ENCODE data around the gene PRPF6.
"Not testable (repeated sequence)": the region's sequence is repeated elsewhere in the genome, so short reads cannot be mapped to it uniquely, and the experiment has no call there.

Gene PRPF6

GRCh38 chr20:63979557-63980316 is 1.2 kb upstream of the PRPF6 start, which contains the start of gene SAMD10:
TSS of gene SAMD10 (minus strand) at chr20:63979642. CDS start at chr20:63979467, 175 bp downstream.
- peak; percentile 87 for DNase-seq

GRCh38 chr20:63980317-63980805 is 571 bp upstream of the PRPF6 start:
- H3K27ac Mint-ChIP-seq = peak overlapping the region; percentile 96
- H3K9me3 Mint-ChIP-seq = no peaks in the 10 kb centered on the region
- H3K4me3 Mint-ChIP-seq = peak overlapping the region; percentile 89 to 91
- peaks cover 27 to 40% of the 10 kb centered on the region in 2 donors for H3K36me3 Mint-ChIP-seq
- H3K27me3 Mint-ChIP-seq = no peaks in the 10 kb centered on the region
- DNase-seq = no peak
- peak; percentile 22 to 27 for ATAC-seq (replicated peaks)
- H3K4me1 Mint-ChIP-seq = peaks cover 48 to 74% of the 10 kb centered on the region in 2 donors

More at GRCh38 chr20:63979557-63980316, 1.2 kb upstream of the PRPF6 start, which contains the start of gene SAMD10:
- ATAC-seq (replicated peaks) = peak; percentile 71
- no peaks in the 10 kb centered on the region for H3K27me3 Mint-ChIP-seq
- H3K4me1 Mint-ChIP-seq = peaks cover 47 to 71% of the 10 kb centered on the region in 2 donors
- H3K27ac Mint-ChIP-seq = peak within 1 kb of the TSS; percentile 96
- H3K36me3 Mint-ChIP-seq = peaks cover 27 to 40% of the 10 kb centered on the region in 2 donors
- H3K9me3 Mint-ChIP-seq = no peaks in the 10 kb centered on the region
- peak within 1 kb of the TSS; percentile 89 to 91 for H3K4me3 Mint-ChIP-seq

GRCh38 chr20:63982937-63983336 is 2.0 kb downstream of the PRPF6 start:
- Mint-ChIP-seq H3K36me3 (peaks cover 28 to 40% of the 10 kb centered on the region in 2 donors), H3K27me3 (no peaks in the 10 kb centered on the region), H3K9me3 (no peaks in the 10 kb centered on the region), H3K4me3 (peak overlapping the region in 1 of 2 donors; percentile 26), H3K27ac (peak overlapping the region; percentile 43), H3K4me1 (peaks cover 36 to 52% of the 10 kb centered on the region in 2 donors)
- DNase-seq (no peak), ATAC-seq (replicated peaks) (no peak)

- ATAC-seq (replicated peaks) = no peak
- Mint-ChIP-seq H3K36me3 (peaks cover 38 to 47% of the 10 kb centered on the region in 2 donors), H3K4me3 (no peak overlapping the region)
These were observed 20.0 kb downstream of the PRPF6 start for GRCh38 chr20:64000906-64001305.

GRCh38 chr20:64001607-64002011 is 20.7 kb downstream of the PRPF6 start:
- ATAC-seq (replicated peaks) = no peak
- Mint-ChIP-seq H3K36me3 (peaks cover 38 to 49% of the 10 kb centered on the region in 2 donors), H3K27ac (no peak overlapping the region), H3K27me3 (no peaks in the 10 kb centered on the region), H3K4me3 (no peak overlapping the region), H3K4me1 (peaks cover 5 to 10% of the 10 kb centered on the region in 2 donors), H3K9me3 (no peaks in the 10 kb centered on the region)
- no peak for DNase-seq

More at GRCh38 chr20:64000906-64001305, 20.0 kb downstream of the PRPF6 start:
- no peak for DNase-seq
- H3K27me3 Mint-ChIP-seq = no peaks in the 10 kb centered on the region
- H3K9me3 Mint-ChIP-seq = no peaks in the 10 kb centered on the region
- no peak overlapping the region for H3K27ac Mint-ChIP-seq
- peaks cover 5 to 9% of the 10 kb centered on the region in 2 donors for H3K4me1 Mint-ChIP-seq

GRCh38 chr20:64003960-64004725 is 23.2 kb downstream of the PRPF6 start:
- ATAC-seq (replicated peaks) (no peak), DNase-seq (no peak)
- no peaks in the 10 kb centered on the region for H3K27me3 Mint-ChIP-seq
- no peak overlapping the region for H3K27ac Mint-ChIP-seq
- peaks cover 0 to 1% of the 10 kb centered on the region in 2 donors for H3K9me3 Mint-ChIP-seq
- no peak overlapping the region for H3K4me3 Mint-ChIP-seq
- H3K36me3 Mint-ChIP-seq = peaks cover 35 to 55% of the 10 kb centered on the region in 2 donors
- H3K4me1 Mint-ChIP-seq = peaks cover 5 to 12% of the 10 kb centered on the region in 2 donors

GRCh38 chr20:64005394-64005793 is 24.5 kb downstream of the PRPF6 start:
- H3K36me3 Mint-ChIP-seq = peaks cover 37 to 54% of the 10 kb centered on the region in 2 donors
- H3K27ac Mint-ChIP-seq = no peak overlapping the region
- ATAC-seq (replicated peaks) (no peak), DNase-seq (no peak)
- H3K9me3 Mint-ChIP-seq = peaks cover 0 to 1% of the 10 kb centered on the region in 2 donors
- H3K4me1 Mint-ChIP-seq = peaks cover 5 to 12% of the 10 kb centered on the region in 2 donors
- no peaks in the 10 kb centered on the region for H3K27me3 Mint-ChIP-seq
- H3K4me3 Mint-ChIP-seq = no peak overlapping the region

- Mint-ChIP-seq H3K36me3 (peaks cover 37 to 55% of the 10 kb centered on the region in 2 donors), H3K27me3 (no peaks in the 10 kb centered on the region), H3K4me1 (peaks cover 5 to 12% of the 10 kb centered on the region in 2 donors), H3K4me3 (no peak overlapping the region), H3K9me3 (peaks cover 0 to 1% of the 10 kb centered on the region in 2 donors), H3K27ac (no peak overlapping the region)
- ATAC-seq (replicated peaks) (no peak), DNase-seq (no peak)
These were observed 25.6 kb downstream of the PRPF6 start for GRCh38 chr20:64006490-64006889.

- H3K36me3 Mint-ChIP-seq = peaks cover 34 to 52% of the 10 kb centered on the region in 2 donors
- H3K4me3 Mint-ChIP-seq = no peak overlapping the region
- H3K27ac Mint-ChIP-seq = no peak overlapping the region
- ATAC-seq (replicated peaks) (peak; percentile 67 to 75), DNase-seq (peak; percentile 2)
- H3K4me1 Mint-ChIP-seq = peaks cover 5 to 11% of the 10 kb centered on the region in 2 donors
- H3K27me3 Mint-ChIP-seq = no peaks in the 10 kb centered on the region
- peaks cover 0 to 1% of the 10 kb centered on the region in 2 donors for H3K9me3 Mint-ChIP-seq
These were observed 26.0 kb downstream of the PRPF6 start for GRCh38 chr20:64006902-64007301.

GRCh38 chr20:64009811-64010387 is 29.0 kb downstream of the PRPF6 start:
- Mint-ChIP-seq H3K9me3 (peaks cover 0 to 1% of the 10 kb centered on the region in 2 donors), H3K4me3 (no peak overlapping the region), H3K27ac (peak overlapping the region; percentile 20), H3K27me3 (no peaks in the 10 kb centered on the region), H3K36me3 (peaks cover 32 to 62% of the 10 kb centered on the region in 2 donors), H3K4me1 (peaks cover 0 to 9% of the 10 kb centered on the region in 2 donors)
- DNase-seq = no peak
- no peak for ATAC-seq (replicated peaks)

- DNase-seq = no peak
- Mint-ChIP-seq H3K27me3 (no peaks in the 10 kb centered on the region), H3K9me3 (peaks cover 0 to 1% of the 10 kb centered on the region in 2 donors), H3K36me3 (peaks cover 30 to 59% of the 10 kb centered on the region in 2 donors), H3K4me1 (peaks cover 0 to 3% of the 10 kb centered on the region in 2 donors), H3K4me3 (no peak overlapping the region), H3K27ac (no peak overlapping the region)
- ATAC-seq (replicated peaks) = no peak
These were observed 29.8 kb downstream of the PRPF6 start for GRCh38 chr20:64010711-64011237.

GRCh38 chr20:64011366-64011779 is 30.4 kb downstream of the PRPF6 start:
- H3K27ac Mint-ChIP-seq = peak overlapping the region; percentile 77
- H3K36me3 Mint-ChIP-seq = peaks cover 30 to 60% of the 10 kb centered on the region in 2 donors
- no peak overlapping the region for H3K4me3 Mint-ChIP-seq
- H3K4me1 Mint-ChIP-seq = peaks cover 0 to 3% of the 10 kb centered on the region in 2 donors
- ATAC-seq (replicated peaks) = no peak
- H3K27me3 Mint-ChIP-seq = no peaks in the 10 kb centered on the region
- H3K9me3 Mint-ChIP-seq = peaks cover 0 to 1% of the 10 kb centered on the region in 2 donors
- DNase-seq = no peak

- not testable (repeated sequence) for DNase-seq; ATAC-seq (replicated peaks)
These were observed 31.6 kb downstream of the PRPF6 start for GRCh38 chr20:64012385-64013154.

More at GRCh38 chr20:64012385-64013154, 31.6 kb downstream of the PRPF6 start:
- H3K36me3 Mint-ChIP-seq = peaks cover 34 to 58% of the 10 kb centered on the region in 2 donors
- not testable (repeated sequence) for H3K27ac Mint-ChIP-seq, H3K4me3 Mint-ChIP-seq, H3K4me1 Mint-ChIP-seq, H3K27me3 Mint-ChIP-seq, H3K9me3 Mint-ChIP-seq
